Chondrocyte (in vitro differentiated cells): Measurements from ENCODE around the gene ARHGAP40. TPM values are rescaled to one million over a fixed set of nuclear protein-coding genes. Genes with fewer than 3 reads are reported as not detected.

Source experiments
- DNase-seq: peaks from one replicate; pipeline ENCODE4 v3.0.0; 2021; ENCODE audit warnings: mixed read lengths, low spot score
- H3K27ac Mint-ChIP-seq: one replicate; pipeline ENCODE4 v1.8.0; 2021; ENCODE audit warnings: mild to moderate bottlenecking, moderate library complexity, mixed read lengths; ENCODE audit not compliant: unreplicated experiment
- H3K27me3 Mint-ChIP-seq: 2 replicates; pipeline ENCODE4 v1.8.0; 2021; ENCODE audit warnings: low read depth, mixed read lengths
- H3K36me3 Mint-ChIP-seq: 2 replicates; pipeline ENCODE4 v1.8.0; 2021; ENCODE audit warnings: low read depth, mixed read lengths
- H3K4me1 Mint-ChIP-seq: 2 replicates; pipeline ENCODE4 v1.8.0; 2021; ENCODE audit warnings: low read depth, mild to moderate bottlenecking, mixed read lengths
- H3K4me3 Mint-ChIP-seq: one replicate; pipeline ENCODE4 v1.8.0; 2021; ENCODE audit warnings: mild to moderate bottlenecking, moderate library complexity, mixed read lengths; ENCODE audit not compliant: unreplicated experiment
- H3K9me3 Mint-ChIP-seq: 2 replicates; pipeline ENCODE4 v1.8.0; 2021; ENCODE audit warnings: low read depth, mixed read lengths
- CTCF ChIP-seq: fragments of 200-600 bp; sonication (generic); IDR thresholded peaks from 2 replicates; pipeline ENCODE4 v1.5.0; 2021; ENCODE audit warnings: antibody characterized with exemption, mild to moderate bottlenecking, moderate library complexity
- total RNA-seq: library from RNA; stranded (reverse); gene quantifications from 3 replicates; pipeline ENCODE4 v1.2.1, GENCODE V29; 2021

ARHGAP40 gene
- total RNA-seq, 1 donor from 2014 or later = not detected

GRCh38 chr20:38657390-38657789 is 55.8 kb downstream of the ARHGAP40 start:
- peaks cover 62% of the 10 kb centered on the region for H3K27me3 Mint-ChIP-seq
- no peak for TF ChIP-seq CTCF
- no peak for DNase-seq
- no peaks in the 10 kb centered on the region for H3K9me3 Mint-ChIP-seq
- H3K4me3 Mint-ChIP-seq = no peak overlapping the region
- no peak overlapping the region for H3K27ac Mint-ChIP-seq
- H3K36me3 Mint-ChIP-seq = no peaks in the 10 kb centered on the region
- no peaks in the 10 kb centered on the region for H3K4me1 Mint-ChIP-seq

- peak; percentile 43 for DNase-seq
- no peaks in the 10 kb centered on the region for H3K36me3 Mint-ChIP-seq
- peak; percentile 76 for TF ChIP-seq CTCF
- H3K27ac Mint-ChIP-seq = no peak overlapping the region
- no peaks in the 10 kb centered on the region for H3K9me3 Mint-ChIP-seq
- no peaks in the 10 kb centered on the region for H3K4me1 Mint-ChIP-seq
- peaks cover 59% of the 10 kb centered on the region for H3K27me3 Mint-ChIP-seq
- no peak overlapping the region for H3K4me3 Mint-ChIP-seq
Measured at GRCh38 chr20:38658879-38659596, 57.4 kb downstream of the ARHGAP40 start.

- no peak for TF ChIP-seq CTCF
- Mint-ChIP-seq H3K27ac (no peak overlapping the region), H3K9me3 (peaks cover 2% of the 10 kb centered on the region), H3K27me3 (peaks cover 62% of the 10 kb centered on the region), H3K4me1 (no peaks in the 10 kb centered on the region), H3K4me3 (no peak overlapping the region), H3K36me3 (no peaks in the 10 kb centered on the region)
- DNase-seq = no peak
Measured at GRCh38 chr20:38659597-38659880, 57.9 kb downstream of the ARHGAP40 start.

GRCh38 chr20:38660429-38660828 is 58.8 kb downstream of the ARHGAP40 start:
- Mint-ChIP-seq H3K27me3 (peaks cover 63% of the 10 kb centered on the region), H3K9me3 (peaks cover 5% of the 10 kb centered on the region), H3K4me1 (no peaks in the 10 kb centered on the region), H3K36me3 (no peaks in the 10 kb centered on the region), H3K4me3 (no peak overlapping the region), H3K27ac (no peak overlapping the region)
- TF ChIP-seq CTCF = no peak
- DNase-seq = no peak

- H3K27me3 Mint-ChIP-seq = peaks cover 61% of the 10 kb centered on the region
- TF ChIP-seq CTCF = no peak
- H3K4me1 Mint-ChIP-seq = no peaks in the 10 kb centered on the region
- DNase-seq = peak; percentile 37
- H3K4me3 Mint-ChIP-seq = no peak overlapping the region
- H3K36me3 Mint-ChIP-seq = no peaks in the 10 kb centered on the region
- peaks cover 5% of the 10 kb centered on the region for H3K9me3 Mint-ChIP-seq
- H3K27ac Mint-ChIP-seq = no peak overlapping the region
Measured at GRCh38 chr20:38663660-38664059, 62.1 kb downstream of the ARHGAP40 start.
